Stimulated activated CD8-positive, alpha-beta memory T cell treated with anti-CD3 and anti-CD28 coated beads, Interleukin-2, amount 100 ng/mL, for 1 hour (primary cell): ENCODE results near the gene ZKSCAN2.

ENCODE experiments used
- DNase-seq, 2 donors: peaks; one replicate each; pipeline ENCODE4 v3.0.0-alpha.2; 2020; ENCODE audit warnings: low read depth in 2 of 2

ZKSCAN2 gene

DNA sequence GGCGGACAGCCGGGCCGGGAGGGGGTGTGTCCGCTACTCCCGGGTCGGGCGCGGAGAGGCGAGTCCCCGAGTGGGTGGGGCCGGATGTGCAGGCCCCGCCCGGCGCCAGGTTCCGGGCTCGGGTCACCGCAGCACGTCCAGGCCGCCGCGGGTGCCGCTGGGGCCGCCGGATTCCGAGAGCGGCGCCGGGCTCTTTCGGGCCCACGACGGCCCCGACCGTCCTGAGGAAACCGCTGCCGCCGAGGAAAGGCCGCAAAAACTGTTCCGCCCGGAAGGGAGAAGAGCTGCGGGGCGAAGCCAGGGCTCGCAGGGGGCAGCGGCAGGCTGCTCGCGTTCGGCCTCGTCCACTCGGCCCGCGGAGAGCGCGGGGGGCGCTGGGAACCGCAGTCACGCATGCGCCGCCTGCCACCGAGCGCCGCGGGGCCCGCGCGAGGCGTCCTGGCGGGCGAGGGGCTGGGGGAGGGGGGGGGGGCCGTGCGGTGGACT lies at the start of gene ZKSCAN2:
TSS of gene ZKSCAN2 (minus strand) at position 376 of the 486 bp plus-strand sequence. CDS start 718 bp downstream, outside the sequence.
- DNase-seq = peak; percentile 55 to 70

DNA sequence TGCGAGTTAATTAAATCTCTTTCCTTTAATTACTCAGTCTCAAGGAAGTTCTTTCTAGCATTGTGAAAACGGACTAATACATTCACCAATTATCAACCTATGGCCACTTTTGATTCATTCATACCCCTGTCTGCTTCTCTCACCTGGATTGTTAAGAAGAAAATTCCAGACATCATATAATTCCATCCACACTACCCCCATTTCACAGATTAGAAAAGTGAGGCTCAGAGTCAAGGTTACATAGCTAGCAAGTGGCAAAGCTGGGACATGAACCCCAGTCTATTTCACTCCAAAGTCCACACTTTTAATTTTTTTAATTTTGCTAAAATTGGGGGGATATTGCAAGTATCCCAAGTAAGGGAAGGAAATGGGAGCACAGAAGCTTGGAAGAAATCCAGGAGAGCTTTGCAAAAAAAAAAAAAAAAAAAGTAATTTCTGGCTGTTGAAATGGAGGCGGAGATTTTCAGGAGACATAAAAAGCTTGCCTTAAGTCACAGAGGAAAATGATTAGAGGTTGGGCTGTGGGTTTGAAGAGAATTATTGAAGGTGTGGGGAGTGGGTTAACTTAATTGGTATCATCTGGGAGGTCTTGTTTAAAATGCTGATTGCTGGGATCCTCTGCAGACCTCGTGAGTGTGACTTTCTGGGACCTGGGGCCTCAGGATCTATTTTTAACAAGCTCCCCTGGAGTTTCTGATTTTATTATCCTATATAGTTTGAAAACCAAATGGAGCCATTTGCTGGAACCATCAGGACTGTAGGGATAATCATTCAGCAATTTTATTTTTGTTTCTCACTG lies 42.3 kb upstream of the ZKSCAN2 start:
- DNase-seq = no peak

DNA sequence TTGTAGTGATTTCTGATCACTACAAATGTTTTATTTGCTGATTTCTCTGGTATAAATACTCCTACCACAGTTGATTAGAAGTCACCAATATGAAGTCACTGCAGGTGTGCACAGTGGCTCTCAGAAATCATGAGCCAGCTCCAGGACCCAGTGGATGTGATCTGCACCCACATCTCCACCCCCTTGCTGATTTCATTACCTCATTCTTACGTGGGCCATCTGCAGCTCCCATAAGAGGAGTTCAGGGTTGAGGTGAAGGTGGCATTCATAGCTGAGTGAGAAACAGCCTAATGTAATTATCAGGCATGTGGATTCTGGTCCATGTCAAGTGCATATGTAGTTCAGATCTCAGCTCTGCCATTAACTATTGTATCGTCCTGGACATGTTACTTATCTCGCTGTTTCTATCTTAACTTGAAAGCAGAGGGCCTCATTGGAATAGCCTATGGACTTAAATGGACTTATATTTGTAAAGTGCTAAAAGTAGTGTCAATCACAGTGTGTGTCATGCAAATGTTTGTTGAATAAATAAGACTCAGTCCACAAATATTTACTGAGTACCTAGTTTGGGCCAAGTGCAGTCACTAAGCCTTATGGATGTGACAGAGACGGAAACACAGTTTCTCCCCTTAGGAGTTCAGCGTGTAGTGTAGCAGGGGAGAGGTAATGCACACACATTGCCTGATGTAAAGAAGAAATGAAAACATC lies 40.7 kb upstream of the ZKSCAN2 start:
- no peak for DNase-seq

DNA sequence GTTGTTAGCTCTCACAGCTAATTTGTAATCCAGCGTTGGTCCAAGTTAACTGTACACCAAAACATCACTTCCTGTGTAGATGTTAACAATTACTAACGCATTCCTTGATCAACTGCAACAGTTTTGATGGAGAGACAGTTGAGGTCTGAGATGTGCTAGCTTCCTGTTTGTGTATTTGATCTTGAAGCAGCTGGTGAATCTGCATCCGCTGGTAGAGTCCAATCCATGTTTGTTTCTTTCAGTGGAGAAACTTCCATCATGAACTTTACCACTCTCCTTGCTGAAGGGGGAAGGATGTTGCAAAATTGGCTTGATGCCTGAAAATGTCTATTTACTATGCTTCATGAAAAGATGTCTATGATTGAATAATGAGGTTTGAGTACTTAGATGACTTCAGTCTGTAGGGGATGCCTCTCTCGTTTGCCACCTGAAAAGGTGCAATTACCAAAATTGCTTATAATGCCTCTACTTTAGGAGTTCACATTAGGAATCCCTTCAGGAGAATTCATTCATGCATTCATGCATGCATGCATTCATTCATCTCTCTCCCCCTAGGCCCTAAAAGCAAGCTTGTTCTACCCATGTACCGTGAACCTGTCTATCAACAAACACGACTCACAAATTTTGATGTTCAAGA lies 39.6 kb upstream of the ZKSCAN2 start:
- no peak for DNase-seq

DNA sequence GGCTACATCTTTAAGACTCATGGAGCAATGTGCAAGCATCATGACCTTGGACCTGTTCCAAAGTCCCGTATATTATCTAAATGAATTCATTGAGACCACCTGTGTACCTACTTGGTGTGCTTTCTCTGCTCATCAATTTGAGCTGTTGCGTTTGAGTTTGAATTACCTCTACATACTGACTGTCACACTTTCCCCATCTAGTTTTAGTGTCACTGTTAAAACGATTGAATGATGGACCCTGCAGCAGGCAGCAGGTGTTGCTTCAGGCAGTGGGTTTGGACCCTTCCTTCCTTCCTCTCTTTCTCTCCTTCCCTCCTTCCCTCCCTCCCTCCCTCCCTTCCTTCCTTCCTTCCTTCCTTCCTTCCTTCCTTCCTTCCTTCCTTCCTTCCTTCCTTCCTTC lies 33.9 kb upstream of the ZKSCAN2 start:
- no peak for DNase-seq

DNA sequence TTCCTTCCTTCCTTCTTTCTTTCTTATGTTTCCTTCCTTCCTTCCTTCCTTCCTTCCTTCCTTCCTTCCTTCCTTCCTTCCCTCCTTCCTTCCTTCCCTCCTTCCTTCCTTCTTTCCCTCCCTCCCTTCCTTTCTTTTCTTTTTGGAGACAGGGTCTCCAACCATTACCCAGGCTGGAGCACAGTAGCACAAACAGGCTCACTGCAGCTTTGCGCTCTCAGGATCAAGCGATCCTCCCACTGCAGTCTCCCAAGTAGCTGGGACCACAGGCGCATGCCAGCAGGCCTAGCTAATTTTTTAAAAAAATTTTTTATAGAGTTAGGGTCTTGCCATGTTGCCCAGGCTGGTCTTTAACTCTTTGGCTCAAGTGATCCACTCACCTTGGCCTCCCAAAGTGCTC lies 31.8 kb upstream of the ZKSCAN2 start:
- DNase-seq = no peak

DNA sequence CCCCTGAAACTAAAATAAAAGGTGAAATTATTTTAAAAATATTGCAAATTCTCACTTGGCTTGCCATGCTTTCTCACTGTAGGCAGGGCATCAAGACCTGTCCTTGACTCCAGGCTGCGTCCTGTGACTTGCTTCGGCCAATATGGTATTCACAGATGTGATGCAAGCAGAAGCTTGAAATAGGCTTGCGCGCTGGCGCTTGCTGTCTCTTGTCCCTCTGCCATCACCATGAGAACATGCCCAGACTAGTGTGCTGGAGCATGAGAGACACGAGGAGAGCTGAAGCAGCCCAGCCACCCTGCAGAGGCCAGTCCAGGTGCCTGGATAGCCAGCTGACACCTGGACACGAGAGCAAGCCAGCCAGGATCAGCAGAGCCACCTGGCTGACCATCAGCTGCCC lies 21.8 kb upstream of the ZKSCAN2 start:
- no peak for DNase-seq

DNA sequence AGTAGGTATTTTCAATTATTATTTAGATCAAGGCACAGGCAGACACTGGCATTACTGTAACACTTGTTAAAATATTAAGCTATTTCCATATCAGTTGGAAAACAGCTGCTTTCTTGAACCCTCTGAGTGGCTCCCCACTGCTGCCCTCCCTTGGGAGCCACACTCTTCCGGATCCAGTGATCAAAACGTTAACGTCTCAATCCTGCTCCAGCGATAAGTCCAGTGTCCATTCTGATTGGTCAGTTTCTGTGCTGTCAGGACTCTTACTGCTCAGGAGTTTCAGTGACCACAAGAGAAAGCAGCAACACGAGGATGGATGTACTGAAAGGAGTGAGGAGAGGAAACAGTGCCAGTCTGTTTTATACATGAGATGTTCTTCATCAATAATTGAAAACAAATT lies 13.8 kb upstream of the ZKSCAN2 start:
- DNase-seq = no peak

DNA sequence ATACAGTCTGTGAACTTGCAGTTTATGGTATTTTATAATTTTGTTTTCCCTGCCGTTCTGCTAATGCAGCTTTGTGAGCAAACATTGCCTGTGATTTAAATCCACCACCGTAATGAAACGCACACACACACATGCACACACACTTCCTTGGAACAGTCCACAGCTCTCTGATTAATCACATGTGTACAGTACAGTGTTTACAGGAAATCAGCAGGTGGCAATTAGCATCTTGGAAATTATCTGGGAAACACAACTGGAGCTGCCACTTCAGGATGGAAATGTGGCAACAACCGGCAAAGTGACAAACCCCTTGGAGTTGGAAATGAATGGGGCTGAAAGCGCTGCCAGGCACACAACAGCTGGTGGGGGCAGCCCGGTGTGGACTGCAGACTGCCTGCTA lies 12.9 kb upstream of the ZKSCAN2 start:
- DNase-seq = no peak

DNA sequence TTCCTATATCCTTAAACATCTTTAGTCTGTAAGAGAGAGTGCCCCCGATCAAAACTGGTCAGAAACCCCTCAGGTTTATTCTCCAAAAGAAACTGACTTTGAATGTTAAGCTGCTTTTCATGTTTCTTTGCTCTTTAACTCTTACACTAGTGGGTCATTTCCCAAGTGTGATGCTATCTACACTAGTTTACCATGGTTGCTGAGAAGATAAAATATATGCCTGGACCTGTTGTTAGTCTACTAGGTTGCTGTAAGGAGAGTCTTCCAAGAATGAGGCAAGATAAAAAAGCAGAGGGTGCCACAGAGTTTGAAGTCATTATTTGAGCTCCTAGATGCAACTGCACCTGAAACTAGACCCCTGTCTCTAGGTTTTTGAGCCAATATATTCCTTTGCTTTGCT lies 12.2 kb upstream of the ZKSCAN2 start:
- DNase-seq = no peak

DNA sequence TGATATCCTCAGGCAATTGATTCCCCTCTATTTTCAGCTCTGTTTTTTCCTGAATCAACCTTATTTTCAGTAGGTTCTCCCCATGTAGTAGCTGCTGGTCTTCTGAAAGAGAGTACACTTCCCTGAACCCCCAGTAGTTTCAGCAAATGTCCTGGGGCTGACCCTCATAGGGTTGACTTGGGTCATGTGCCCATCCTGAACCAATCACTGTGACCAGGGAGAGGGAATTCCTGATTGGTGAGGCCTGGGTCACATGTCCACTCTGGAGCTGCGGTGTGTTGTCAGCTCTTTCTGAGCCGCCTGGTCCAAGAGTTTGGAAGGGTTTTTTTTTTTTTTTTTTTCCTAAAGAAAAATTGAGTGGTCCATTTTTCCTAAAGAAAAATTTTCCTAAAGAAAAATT lies 8.3 kb upstream of the ZKSCAN2 start:
- no peak for DNase-seq

DNA sequence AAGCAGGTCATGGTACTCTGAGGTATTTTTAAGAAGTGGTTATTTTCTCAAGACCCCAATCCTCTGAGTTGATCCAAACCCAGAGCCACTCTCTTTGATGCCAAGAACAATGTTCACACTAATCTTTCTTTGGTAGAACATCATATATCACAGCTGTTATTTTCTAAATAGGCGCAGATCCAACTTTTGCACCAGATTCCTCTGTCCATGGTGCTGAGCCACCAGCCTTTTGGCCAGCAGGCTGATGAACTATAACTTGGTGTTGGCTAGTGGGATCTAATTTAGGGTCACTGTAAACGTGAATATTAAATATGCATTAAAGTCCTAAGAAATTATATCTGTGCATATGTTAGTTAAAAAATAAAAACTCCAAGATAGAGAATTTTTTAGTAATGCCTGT lies 7.0 kb upstream of the ZKSCAN2 start:
- no peak for DNase-seq

DNA sequence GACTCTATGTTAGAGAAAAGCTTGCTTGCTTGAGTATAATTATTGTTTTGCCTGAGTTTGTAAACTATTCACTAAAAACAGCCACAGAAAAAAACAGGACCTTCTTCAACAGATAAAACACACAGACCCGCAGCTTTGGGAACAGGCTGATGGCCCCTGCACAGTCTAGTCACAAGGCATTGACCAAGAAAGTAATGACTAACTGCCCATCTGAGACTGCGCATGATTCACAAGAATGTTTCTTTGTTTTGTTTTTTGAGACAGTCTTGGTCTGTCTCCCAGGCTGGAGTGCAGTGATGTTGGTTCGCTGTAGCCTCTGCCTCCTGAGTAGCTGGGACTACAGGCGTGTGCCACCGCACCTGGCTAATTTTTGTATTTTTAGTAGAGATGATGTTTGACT lies 2.8 kb upstream of the ZKSCAN2 start:
- no peak for DNase-seq

DNA sequence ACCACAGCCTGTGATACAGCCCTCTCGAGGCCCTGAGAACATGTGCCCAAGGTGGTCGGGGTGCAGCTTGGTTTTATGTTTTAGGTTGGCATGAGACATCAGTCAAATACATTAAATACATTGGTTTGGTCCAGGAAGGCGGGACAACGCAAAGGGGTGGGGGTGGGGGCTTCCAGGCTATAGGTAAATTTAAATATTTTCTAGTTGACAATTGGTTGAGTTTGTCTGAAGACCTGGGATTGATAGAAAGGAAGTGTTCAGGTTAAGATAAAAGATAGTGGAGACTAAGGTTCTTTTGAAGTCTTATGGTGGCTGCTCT lies 1.2 kb upstream of the ZKSCAN2 start:
- no peak for DNase-seq

DNA sequence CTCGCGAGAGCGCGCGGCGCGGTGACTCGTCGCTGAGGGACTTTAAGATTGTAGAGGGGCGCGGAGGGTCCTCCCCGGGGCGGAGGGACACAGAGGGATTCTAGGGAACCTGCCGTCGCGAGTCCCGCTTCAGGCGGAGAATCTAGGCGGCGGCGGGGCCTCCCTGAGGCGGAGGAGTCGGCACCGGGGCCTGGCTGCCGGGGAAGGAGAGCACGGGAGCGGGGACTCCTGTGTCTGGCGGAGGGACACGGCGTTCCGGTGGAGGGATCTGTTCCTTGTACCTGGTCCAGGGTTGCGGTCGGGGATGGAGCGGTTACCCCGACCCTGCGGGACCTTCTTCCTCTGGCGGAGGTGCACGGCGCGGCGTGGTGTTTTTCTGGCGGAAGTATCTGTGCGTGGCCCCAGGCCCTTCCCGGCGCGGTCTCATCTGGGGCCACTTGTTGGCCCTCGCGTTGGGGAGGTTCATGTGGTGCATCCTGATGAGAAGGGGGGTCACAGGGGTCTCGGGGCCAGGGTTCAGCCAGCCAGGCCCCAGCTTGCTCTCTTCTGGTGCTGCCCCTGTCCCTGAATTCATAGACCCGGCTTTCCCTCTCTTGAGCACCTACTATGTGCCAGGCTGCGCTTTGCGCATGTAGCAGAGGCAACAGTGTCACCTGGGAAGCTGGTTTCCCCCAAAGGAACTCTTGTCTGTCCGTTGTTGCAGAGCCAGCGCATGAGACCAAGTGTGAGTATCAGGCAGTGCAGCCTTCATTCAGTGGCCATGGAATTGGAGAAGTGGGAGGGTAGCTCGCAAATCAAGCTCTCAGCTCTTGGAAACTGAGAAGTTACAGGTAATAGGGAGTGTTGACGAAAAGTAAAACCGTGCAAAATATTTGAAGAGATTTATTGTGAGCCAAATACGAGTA lies 563 bp upstream of the ZKSCAN2 start:
- DNase-seq = peak; percentile 45 to 58

DNA sequence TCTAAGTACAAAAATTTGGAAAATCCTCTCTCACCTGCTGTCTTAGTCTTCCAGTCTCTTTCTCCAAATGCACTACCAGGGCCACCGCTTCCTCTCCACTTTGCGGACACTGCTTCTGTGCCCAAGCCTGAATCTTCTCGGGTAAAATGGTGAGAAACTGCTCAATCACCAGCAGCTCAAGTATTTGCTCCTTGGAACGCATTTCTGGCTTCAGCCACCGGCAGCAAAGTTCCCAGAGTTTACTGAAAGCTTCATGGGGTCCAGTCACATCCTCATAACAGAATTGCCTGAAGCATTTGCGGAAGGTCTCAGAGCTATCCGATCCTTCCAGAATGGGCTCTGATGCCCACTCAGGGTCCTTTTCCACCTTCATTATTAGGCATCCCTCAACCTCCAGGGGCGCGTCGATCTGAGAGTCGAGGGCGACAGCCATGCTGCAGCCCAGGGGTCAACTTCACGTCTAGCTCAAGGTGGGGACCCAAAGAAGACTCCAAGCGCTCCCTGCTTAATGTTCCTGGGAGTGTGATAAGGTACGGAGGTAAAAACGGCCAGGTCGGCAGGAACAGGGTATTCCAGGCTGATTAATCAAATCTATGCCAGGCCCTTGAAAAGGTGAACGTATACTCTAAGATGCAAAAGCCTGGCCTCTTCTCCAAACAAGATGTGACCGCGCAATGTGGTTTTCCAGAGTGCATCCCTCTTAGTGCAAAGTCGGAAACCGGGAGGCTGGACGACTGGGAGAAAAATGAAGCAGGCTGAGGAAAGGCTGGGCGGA lies 763 bp downstream of the ZKSCAN2 start:
- DNase-seq = no peak

DNA sequence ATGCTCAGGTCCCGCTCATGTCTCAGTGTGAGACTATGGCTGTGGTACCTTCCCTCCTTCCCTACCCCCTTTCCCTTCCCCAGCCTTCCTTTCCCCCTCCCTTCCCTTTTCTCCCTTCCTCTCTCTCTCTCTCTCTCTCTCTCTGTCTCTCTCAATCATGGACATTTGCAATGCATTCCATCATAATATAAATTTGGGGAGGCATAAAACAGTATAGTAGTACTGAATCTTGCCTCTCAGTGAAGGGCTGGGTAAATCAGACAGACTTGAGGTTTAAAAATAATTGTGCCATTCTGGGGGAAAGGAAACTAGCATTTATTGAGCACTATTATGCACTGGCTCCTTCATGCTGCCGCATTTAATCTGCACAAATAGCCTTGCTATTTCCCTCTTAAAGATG lies 4.3 kb downstream of the ZKSCAN2 start:
- DNase-seq = no peak

DNA sequence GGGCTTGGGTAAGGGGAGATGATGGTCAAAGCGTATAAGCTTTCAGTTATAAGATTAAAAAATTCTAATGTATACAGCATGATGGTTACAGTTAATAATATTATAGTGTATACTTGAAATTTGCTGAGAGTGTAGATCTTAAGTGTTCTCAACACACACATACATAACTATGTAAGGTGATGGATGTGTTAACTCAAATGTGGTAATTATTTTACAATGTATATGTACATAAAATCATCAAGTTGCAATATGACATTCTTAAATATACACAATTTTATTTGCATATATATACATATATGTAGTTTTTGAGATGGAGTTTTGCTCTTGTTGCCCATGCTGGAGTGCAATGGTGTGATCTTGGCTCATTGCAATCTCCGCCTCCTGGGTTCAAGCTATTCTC lies 7.2 kb downstream of the ZKSCAN2 start:
- no peak for DNase-seq

DNA sequence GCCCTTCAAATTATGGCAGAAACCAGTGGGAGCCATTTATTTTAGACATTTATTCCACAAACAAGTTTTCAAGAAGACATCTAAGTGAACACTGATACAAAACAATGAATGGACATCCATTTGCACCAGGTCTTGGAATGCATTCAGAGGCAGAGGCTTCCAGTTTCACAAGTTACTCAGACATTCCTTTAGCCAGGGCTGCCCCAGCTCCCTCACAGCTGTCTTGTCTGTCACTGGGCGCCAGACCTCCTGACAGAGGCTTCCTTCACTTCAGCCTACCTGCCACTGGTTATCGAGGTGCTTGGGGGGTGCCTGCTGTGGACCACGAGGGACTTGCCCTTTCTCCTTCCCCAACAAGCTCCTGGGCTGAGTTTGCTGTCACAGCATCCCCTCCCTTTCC lies 21.7 kb downstream of the ZKSCAN2 start:
- DNase-seq = no peak

DNA sequence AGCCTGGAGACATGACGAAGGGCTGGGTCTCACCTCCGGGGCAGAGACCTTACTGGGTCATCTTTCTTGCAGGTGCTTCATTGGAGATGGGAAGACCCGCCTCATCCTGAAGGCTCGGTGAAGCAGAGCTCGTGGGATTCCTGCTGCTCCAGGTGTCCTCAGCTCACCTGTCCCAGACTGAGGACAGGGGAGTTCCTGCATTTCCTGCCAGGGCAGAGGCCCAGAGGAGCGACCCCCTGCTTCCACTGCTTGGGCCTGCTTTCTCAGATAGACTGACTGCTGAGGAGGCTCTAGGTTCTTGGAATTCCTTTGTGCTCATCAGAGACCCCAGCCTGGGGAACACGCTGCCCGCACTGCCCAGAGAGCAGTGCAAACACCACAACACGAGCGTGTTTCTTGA lies 29.3 kb downstream of the ZKSCAN2 start:
- no peak for DNase-seq

DNA sequence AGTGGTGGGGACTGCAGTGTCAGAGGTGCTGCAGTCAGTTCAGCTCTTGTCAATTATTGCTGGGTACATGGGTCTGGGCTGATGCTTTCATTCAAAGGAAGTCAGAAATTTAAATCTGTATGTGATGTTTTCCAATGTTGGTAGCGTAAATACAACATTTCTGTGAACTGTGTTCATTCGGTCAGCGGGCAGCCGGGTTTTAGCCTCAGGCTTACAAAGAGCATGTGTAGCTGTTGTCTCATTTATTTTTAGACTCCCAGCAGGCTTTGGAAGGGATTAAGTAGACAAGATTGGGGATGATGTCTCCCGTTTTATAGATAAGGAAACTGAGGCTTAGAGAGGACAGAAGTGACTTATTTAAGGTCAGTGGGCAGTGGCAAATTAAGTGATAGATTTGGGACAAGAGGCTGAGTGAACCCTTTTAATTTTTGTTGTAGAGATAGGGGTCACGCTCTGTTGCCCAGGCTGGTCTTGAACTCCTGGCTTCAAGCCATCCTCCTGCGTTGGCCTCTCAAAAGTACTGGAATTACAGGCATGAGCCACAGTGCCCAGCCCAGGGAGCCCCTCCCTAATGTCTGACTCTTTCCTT lies 32.8 kb downstream of the ZKSCAN2 start:
- no peak for DNase-seq
